T-helper 1 cell treated with Interleukin-12 subunit alpha and Interleukin-12 subunit beta and Interleukin-4 antibody, amounts not matched to agents 30 μg/mL and 1 μg/mL, for 36 hours (primary cell): Measurements from ENCODE around the gene TMEM86A.

Source experiments
- H3K27ac Mint-ChIP-seq: one replicate; pipeline ENCODE4 v1.8.0; 2021; ENCODE audit warnings: mild to moderate bottlenecking, mixed read lengths
- H3K27me3 Mint-ChIP-seq: one replicate; pipeline ENCODE4 v1.8.0; 2021; ENCODE audit warnings: low read depth, mixed read lengths
- H3K36me3 Mint-ChIP-seq: one replicate; pipeline ENCODE4 v1.8.0; 2021; ENCODE audit warnings: low read depth, mixed read lengths
- H3K4me1 Mint-ChIP-seq: one replicate; pipeline ENCODE4 v1.8.0; 2021; ENCODE audit warnings: low read depth, mixed read lengths
- H3K4me3 Mint-ChIP-seq: one replicate; pipeline ENCODE4 v1.8.0; 2021; ENCODE audit warnings: mild to moderate bottlenecking, moderate library complexity, mixed read lengths
- H3K9me3 Mint-ChIP-seq: one replicate; pipeline ENCODE4 v1.8.0; 2021; ENCODE audit warnings: mixed read lengths

TMEM86A gene

DNA sequence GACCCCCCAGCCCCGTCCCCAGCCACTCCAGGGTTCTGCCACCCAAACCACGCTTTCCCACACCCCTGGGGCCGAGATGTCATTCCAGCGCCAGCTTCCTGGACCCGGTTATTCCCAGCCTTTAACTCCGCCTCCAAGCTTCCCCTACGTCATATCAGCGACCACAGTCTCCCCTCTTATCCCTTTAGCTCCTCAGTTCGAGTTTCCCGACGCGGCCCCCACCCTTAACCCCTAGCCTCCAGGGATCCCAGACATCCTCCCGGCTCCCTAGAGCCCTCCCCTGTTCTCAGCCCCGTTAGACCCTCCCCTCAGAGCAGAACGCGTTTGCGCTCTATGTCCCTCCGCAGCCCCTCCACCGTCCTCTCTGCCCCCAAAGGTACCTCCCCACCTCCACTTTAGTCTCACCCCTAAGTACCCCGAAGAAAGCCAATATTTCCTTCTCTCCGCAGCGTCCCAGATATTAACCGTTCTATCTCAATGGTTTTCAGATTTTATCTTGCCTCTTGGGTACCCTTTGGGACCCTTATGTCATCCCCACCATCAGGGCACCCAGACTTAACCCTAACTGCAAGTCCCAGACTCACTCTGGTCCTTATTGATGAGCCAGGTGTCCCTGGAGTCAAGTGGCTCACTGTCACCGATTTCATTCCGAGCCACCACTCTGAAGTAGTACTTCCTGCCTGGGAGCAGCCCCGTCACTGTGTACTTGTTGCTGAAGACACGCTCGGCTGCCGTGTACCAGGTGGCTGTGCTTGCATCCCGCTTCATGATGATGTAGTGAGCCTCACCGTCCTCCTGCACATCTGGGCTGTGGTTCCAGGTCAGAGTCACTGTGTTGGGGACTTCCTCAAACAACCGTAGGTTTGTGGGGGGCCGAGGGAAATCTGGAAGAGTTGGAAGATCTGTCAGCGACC is 8.0 kb downstream of the TMEM86A start:
- Mint-ChIP-seq H3K4me3 (peak overlapping the region; percentile 93), H3K27ac (peak overlapping the region; percentile 93), H3K27me3 (peaks cover 54% of the 10 kb centered on the region), H3K9me3 (no peaks in the 10 kb centered on the region), H3K4me1 (peaks cover 22% of the 10 kb centered on the region), H3K36me3 (no peaks in the 10 kb centered on the region)

DNA sequence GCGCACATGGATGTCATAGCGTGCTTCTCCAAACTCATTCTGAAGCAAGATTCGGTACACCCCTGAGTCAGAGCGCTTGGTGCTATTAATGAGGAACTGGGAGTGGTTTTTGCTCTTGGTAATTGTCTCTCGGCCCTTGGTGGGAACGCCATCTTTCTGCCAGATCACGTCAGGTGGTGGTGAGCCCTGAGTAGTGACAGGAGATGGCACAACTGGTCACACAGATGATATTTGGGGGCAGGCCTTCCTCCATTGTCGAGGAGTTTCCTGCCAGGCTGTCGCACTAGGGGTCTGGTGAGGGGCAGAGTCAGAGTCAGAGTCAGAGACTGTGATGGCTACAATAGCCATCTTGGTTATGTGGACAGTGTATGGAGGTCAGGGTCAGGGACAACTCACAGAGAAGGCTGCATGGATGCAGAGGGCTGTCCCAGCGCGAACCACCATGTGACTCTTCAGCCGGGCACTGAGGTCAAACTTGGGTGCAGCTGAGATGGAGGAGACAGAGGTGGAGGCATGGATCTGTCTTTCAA is 9.3 kb downstream of the TMEM86A start:
- no peak overlapping the region for H3K4me3 Mint-ChIP-seq
- peaks cover 22% of the 10 kb centered on the region for H3K4me1 Mint-ChIP-seq
- H3K9me3 Mint-ChIP-seq, result no peaks in the 10 kb centered on the region
- H3K27ac Mint-ChIP-seq, result no peak overlapping the region
- H3K27me3 Mint-ChIP-seq, result peaks cover 54% of the 10 kb centered on the region
- H3K36me3 Mint-ChIP-seq, result no peaks in the 10 kb centered on the region

GRCh38 chr11:18709414-18709813 is 10.8 kb downstream of the TMEM86A start:
- Mint-ChIP-seq H3K27me3 (peaks cover 41% of the 10 kb centered on the region), H3K4me3 (no peak overlapping the region), H3K27ac (no peak overlapping the region), H3K4me1 (peaks cover 22% of the 10 kb centered on the region), H3K9me3 (no peaks in the 10 kb centered on the region), H3K36me3 (no peaks in the 10 kb centered on the region)

GRCh38 chr11:18710545-18710944 is 12.0 kb downstream of the TMEM86A start:
- Mint-ChIP-seq H3K27ac (no peak overlapping the region), H3K4me1 (peaks cover 15% of the 10 kb centered on the region), H3K27me3 (peaks cover 36% of the 10 kb centered on the region), H3K4me3 (no peak overlapping the region), H3K9me3 (no peaks in the 10 kb centered on the region), H3K36me3 (no peaks in the 10 kb centered on the region)

GRCh38 chr11:18713646-18714442 is 15.3 kb downstream of the TMEM86A start:
- no peaks in the 10 kb centered on the region for H3K9me3 Mint-ChIP-seq
- H3K4me1 Mint-ChIP-seq, result peaks cover 6% of the 10 kb centered on the region
- no peak overlapping the region for H3K27ac Mint-ChIP-seq
- H3K4me3 Mint-ChIP-seq, result no peak overlapping the region
- H3K27me3 Mint-ChIP-seq, result peaks cover 20% of the 10 kb centered on the region
- no peaks in the 10 kb centered on the region for H3K36me3 Mint-ChIP-seq

DNA sequence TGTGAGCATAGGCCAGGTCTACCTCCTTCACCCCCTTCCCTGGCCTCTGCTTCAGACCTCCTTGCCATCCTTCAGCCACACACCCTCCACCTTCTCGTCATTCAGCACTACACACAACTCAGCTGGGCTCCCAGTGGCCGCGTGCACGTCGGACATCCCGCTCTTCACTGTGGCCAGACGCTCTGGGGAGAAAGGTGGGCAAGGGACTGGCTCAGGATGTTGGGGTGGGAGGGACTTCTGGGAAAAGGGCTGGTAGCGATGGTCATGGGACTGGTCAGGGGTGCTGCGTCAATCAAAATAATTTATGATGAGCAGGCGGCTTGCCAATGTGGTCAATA is 15.8 kb downstream of the TMEM86A start:
- Mint-ChIP-seq H3K4me3 (no peak overlapping the region), H3K36me3 (no peaks in the 10 kb centered on the region), H3K4me1 (peaks cover 6% of the 10 kb centered on the region), H3K27ac (no peak overlapping the region), H3K27me3 (peaks cover 20% of the 10 kb centered on the region), H3K9me3 (no peaks in the 10 kb centered on the region)

GRCh38 chr11:18715476-18715875 is 16.9 kb downstream of the TMEM86A start:
- Mint-ChIP-seq H3K4me1 (peaks cover 2% of the 10 kb centered on the region), H3K27ac (no peak overlapping the region), H3K27me3 (peaks cover 10% of the 10 kb centered on the region), H3K36me3 (no peaks in the 10 kb centered on the region), H3K4me3 (no peak overlapping the region), H3K9me3 (no peaks in the 10 kb centered on the region)

- Mint-ChIP-seq H3K4me1 (peaks cover 12% of the 10 kb centered on the region), H3K4me3 (peak overlapping the region; percentile 64), H3K27me3 (peaks cover 18% of the 10 kb centered on the region), H3K9me3 (no peaks in the 10 kb centered on the region), H3K36me3 (no peaks in the 10 kb centered on the region), H3K27ac (no peak overlapping the region)
Observed at GRCh38 chr11:18720091-18720807, 21.7 kb downstream of the TMEM86A start.

DNA sequence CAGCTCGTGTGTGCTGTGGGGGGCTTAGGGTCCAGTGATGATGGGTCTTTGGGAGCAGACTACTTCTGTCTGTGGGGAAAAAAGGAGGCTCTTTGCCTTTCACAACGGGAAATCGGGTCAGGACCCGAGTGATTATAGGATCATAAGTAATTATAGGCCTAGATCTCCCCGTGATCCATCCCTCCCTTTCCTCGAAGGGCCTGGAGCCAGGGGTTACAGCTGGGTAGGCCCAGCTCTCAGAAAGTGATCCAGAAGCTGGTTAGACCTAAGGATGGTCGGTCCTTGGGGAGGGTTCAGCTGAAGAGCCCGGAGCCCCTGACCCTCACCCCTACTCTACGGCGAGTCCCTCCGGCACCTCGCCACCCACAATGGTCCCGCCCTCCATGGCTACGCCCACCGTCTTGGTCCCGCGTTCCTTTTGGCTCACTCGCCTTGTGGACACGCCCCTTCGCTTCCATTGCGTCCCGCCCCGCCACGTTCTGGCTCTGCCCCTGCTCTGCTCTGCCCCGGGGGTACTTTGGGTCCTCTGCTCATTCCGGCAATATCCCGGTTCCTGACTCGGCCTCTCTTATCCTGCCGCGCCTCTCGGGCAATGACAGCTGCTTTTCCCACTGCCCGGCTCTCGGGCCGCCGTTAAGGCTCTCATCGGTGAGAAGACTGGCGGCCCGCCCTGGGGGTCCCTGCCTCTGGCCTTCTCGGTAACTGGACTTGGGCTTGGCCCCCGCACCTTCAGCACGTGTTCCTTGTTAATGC is 22.4 kb downstream of the TMEM86A start:
- H3K9me3 Mint-ChIP-seq, result no peaks in the 10 kb centered on the region
- no peak overlapping the region for H3K27ac Mint-ChIP-seq
- peak overlapping the region; percentile 88 for H3K4me3 Mint-ChIP-seq
- H3K27me3 Mint-ChIP-seq, result peaks cover 18% of the 10 kb centered on the region
- peaks cover 12% of the 10 kb centered on the region for H3K4me1 Mint-ChIP-seq
- no peaks in the 10 kb centered on the region for H3K36me3 Mint-ChIP-seq

GRCh38 chr11:18721561-18722292 is 23.1 kb downstream of the TMEM86A start:
- Mint-ChIP-seq H3K27me3 (peaks cover 18% of the 10 kb centered on the region), H3K4me1 (peaks cover 12% of the 10 kb centered on the region), H3K9me3 (no peaks in the 10 kb centered on the region), H3K27ac (peak overlapping the region; percentile 31), H3K36me3 (no peaks in the 10 kb centered on the region), H3K4me3 (peak overlapping the region; percentile 88)

DNA sequence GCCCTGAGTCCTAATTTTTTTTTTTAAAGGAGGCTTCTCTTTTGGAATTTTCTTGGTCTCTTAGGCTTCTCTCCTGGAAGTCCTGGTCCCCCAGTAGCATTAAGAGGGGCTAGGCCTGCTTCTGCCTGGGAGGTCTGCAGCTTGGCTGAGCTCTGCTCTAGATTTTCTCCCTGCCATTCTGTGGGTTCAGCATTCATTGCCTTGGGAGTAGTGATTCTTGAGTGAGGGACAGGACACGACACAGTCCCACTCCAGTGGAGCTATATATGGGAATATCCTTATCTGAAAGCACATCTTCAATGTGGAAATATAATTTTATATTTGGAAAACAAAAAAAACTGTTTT is 23.7 kb downstream of the TMEM86A start:
- Mint-ChIP-seq H3K9me3 (no peaks in the 10 kb centered on the region), H3K27ac (no peak overlapping the region), H3K36me3 (no peaks in the 10 kb centered on the region), H3K4me3 (no peak overlapping the region), H3K27me3 (peaks cover 18% of the 10 kb centered on the region), H3K4me1 (peaks cover 12% of the 10 kb centered on the region)

DNA sequence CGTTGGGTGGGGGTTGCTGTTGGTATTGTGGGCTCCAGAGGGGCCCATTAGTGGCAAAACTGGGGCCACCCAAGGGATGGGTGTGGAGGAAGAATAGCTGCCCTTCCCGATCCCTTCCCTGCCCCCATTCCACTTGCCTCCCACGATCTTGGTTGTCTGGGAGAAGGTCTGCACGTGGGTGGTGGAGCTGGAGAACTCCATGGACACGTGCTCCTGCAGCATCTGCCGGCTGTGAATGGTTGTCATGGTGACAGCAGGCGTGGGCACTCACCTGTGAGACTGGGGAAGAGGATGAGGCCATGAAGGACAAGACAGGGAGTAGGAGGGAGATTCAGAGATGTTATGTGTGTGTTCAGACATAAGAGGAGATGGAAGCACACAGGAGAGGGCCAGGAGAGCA is 25.4 kb downstream of the TMEM86A start:
- H3K27me3 Mint-ChIP-seq, result peaks cover 12% of the 10 kb centered on the region
- H3K36me3 Mint-ChIP-seq, result no peaks in the 10 kb centered on the region
- peaks cover 16% of the 10 kb centered on the region for H3K4me1 Mint-ChIP-seq
- no peak overlapping the region for H3K4me3 Mint-ChIP-seq
- H3K9me3 Mint-ChIP-seq, result no peaks in the 10 kb centered on the region
- H3K27ac Mint-ChIP-seq, result no peak overlapping the region

DNA sequence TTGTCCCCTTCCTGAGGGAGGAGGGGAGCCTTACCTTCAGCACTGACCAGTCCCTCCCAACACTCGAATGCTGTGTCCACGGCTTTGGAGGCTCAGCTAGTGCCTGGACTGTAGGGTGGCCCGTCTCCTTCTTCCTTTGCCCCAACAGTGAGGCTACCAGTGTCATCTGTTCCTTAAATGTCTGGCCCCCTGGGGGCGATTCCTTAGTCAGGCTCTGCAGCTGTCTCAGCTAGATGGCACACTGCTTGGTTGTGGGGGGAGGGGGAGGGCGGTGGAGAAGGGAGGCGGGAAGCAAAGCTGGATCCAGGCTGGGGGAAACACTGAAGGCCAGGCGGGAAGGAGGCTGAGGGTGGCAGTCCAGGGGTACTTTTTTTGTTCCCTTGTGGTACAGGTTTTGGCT is 27.5 kb downstream of the TMEM86A start, which contains the start of gene IGSF22:
Gene IGSF22 (minus strand): TSS at position 149 of the 400 bp plus-strand sequence. CDS start 1,952 bp downstream, outside the sequence.
- no peak within 1 kb of the TSS for H3K4me3 Mint-ChIP-seq
- H3K27me3 Mint-ChIP-seq, result peaks cover 12% of the 10 kb centered on the region
- H3K36me3 Mint-ChIP-seq, result no peaks in the 10 kb centered on the region
- no peaks in the 10 kb centered on the region for H3K9me3 Mint-ChIP-seq
- peaks cover 13% of the 10 kb centered on the region for H3K4me1 Mint-ChIP-seq
- no peak within 1 kb of the TSS for H3K27ac Mint-ChIP-seq
